ENCODE results near the gene UCN2. TPM values are rescaled to one million over a fixed set of nuclear protein-coding genes. Genes with fewer than 3 reads are reported as not detected.

UCN2 gene
- total RNA-seq, 3 donors from 2014 or later = 0.44 TPM; not detected in 2

DNA sequence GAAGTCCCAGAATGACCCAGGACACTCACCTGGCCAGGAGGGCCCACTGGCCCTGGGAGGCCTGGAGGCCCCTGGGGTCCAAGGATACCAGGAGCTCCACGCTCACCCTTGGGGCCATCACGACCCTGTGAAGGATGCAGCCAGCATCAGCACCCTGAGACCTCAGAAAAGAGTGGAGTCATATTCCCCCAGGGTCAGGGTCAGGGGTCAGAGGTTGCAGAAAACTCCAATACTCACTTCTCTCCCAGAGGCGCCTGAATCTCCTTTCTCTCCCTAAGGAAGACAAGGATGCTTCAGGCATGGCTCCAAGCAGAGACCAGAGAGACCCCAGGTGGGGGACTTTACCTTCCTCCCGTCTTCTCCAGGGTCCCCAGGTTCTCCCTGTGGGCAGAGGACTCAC lies 13.1 kb upstream of the UCN2 start:
- H3K27me3 ChIP-seq = no peaks in the 10 kb centered on the region
- no peaks in the 10 kb centered on the region for H3K9me3 ChIP-seq
- no peak for TF ChIP-seq POLR2AphosphoS5 (IDR thresholded peaks at IDR 0.05)
- TF ChIP-seq, protein P1, sequence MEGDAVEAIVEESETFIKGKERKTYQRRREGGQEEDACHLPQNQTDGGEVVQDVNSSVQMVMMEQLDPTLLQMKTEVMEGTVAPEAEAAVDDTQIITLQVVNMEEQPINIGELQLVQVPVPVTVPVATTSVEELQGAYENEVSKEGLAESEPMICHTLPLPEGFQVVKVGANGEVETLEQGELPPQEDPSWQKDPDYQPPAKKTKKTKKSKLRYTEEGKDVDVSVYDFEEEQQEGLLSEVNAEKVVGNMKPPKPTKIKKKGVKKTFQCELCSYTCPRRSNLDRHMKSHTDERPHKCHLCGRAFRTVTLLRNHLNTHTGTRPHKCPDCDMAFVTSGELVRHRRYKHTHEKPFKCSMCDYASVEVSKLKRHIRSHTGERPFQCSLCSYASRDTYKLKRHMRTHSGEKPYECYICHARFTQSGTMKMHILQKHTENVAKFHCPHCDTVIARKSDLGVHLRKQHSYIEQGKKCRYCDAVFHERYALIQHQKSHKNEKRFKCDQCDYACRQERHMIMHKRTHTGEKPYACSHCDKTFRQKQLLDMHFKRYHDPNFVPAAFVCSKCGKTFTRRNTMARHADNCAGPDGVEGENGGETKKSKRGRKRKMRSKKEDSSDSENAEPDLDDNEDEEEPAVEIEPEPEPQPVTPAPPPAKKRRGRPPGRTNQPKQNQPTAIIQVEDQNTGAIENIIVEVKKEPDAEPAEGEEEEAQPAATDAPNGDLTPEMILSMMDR (IDR thresholded peaks at IDR 0.05) = no peak
- no peak for TF ChIP-seq POLR2A (IDR thresholded peaks at IDR 0.05)
- intact Hi-C loops (cut with DNase I; ENCODE audit: low total_unique reads) = no loop called here
- H3K36me3 ChIP-seq = no peaks in the 10 kb centered on the region
- no peak overlapping the region for H3K27ac ChIP-seq
- H3K4me3 ChIP-seq = no peak overlapping the region
- no peak for DNase-seq (ENCODE audit: low spot score in 2 of 2)
- no peaks in the 10 kb centered on the region for H3K4me1 ChIP-seq

DNA sequence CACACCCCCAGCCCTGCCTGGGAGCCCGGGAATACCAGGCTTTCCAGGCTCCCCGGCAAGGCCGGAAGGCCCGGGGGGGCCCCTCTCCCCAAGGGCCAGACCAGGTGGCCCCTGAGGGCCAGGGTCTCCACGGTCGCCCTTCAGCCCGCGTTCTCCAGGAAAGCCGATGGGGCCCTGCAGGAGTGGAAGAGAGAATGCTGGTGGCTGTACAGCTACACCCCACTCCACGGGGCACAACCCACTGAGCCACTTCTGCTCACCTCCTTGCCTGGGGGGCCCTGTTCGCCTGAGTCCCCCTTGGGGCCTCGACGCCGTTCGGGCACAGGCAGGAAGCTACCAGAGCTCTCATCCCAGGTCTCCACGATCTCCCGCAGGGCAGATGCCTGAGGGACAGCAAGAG lies 11.8 kb upstream of the UCN2 start:
- Histone ChIP-seq H3K9me3 (no peaks in the 10 kb centered on the region), H3K27ac (no peak overlapping the region), H3K4me3 (no peak overlapping the region), H3K36me3 (no peaks in the 10 kb centered on the region), H3K4me1 (no peaks in the 10 kb centered on the region), H3K27me3 (no peaks in the 10 kb centered on the region)
- intact Hi-C loops (cut with DNase I; ENCODE audit: low total_unique reads) = no loop called here
- no peak for DNase-seq (ENCODE audit: low spot score in 2 of 2)
- TF ChIP-seq, protein P1 (IDR thresholded peaks at IDR 0.05) = no peak
- TF ChIP-seq POLR2AphosphoS5 (IDR thresholded peaks at IDR 0.05) (no peak), POLR2A (IDR thresholded peaks at IDR 0.05) (no peak)

DNA sequence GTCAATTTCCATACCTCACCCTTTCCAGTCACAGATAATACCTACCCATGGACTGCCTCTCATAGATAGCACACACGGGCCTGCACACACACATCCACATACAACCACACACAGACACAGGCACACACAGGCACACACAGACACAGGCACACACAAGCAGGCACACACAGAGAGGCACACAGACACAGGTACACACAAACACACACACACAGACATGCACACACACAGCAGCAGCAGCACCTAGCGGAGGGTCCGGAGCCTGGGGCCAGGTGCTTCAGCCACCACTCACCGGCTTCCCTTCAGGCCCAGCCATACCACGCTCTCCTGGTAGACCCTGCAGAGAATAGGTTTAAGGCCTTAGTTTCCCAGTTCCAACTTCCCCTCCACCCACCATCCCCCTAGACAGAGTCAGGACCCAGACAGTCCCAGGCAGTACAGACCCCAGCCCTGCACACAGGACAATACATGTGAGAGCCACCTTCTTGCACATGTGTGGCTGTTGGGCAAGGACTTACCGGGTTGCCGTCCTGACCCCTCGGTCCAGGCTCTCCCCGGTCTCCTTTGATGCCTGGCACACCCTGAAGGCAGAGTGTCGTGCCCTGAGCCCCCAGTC lies 10.5 kb upstream of the UCN2 start:
- intact Hi-C loops (cut with DNase I; ENCODE audit: low total_unique reads) = no loop called here
- H3K36me3 ChIP-seq = no peaks in the 10 kb centered on the region
- no peak overlapping the region for H3K27ac ChIP-seq
- H3K4me3 ChIP-seq = no peak overlapping the region
- TF ChIP-seq, protein P1 (IDR thresholded peaks at IDR 0.05) = no peak
- TF ChIP-seq POLR2A (IDR thresholded peaks at IDR 0.05) (no peak), POLR2AphosphoS5 (IDR thresholded peaks at IDR 0.05) (no peak)
- DNase-seq (ENCODE audit: low spot score in 2 of 2) = no peak
- no peaks in the 10 kb centered on the region for H3K4me1 ChIP-seq
- H3K9me3 ChIP-seq = no peaks in the 10 kb centered on the region
- H3K27me3 ChIP-seq = no peaks in the 10 kb centered on the region

DNA sequence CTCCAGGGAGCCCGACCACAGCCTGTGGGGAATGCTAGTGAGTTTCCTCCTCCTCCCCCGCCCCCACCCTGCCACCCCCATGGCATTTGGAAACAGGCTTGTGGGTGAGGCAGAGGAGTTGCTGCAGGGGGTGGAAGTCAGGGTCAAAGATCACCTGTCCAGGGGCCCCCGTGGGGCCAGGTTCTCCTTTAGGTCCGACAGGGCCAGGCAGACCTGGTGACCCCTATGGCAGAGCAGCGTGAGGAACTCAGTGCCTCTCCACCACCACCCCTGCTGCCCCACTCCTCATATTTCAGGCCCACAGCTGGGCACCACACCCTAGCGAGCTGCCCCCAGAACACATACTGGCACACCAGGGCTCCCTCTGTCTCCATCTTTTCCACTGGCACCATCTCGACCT lies 8.9 kb upstream of the UCN2 start:
- intact Hi-C loops (cut with DNase I; ENCODE audit: low total_unique reads) = no loop called here
- Histone ChIP-seq H3K4me3 (no peak overlapping the region), H3K36me3 (no peaks in the 10 kb centered on the region), H3K27me3 (no peaks in the 10 kb centered on the region), H3K4me1 (no peaks in the 10 kb centered on the region), H3K9me3 (no peaks in the 10 kb centered on the region), H3K27ac (no peak overlapping the region)
- no peak for TF ChIP-seq POLR2AphosphoS5 (IDR thresholded peaks at IDR 0.05)
- no peak for TF ChIP-seq POLR2A (IDR thresholded peaks at IDR 0.05)
- TF ChIP-seq, protein P1 (IDR thresholded peaks at IDR 0.05) = no peak
- DNase-seq (ENCODE audit: low spot score in 2 of 2) = no peak

DNA sequence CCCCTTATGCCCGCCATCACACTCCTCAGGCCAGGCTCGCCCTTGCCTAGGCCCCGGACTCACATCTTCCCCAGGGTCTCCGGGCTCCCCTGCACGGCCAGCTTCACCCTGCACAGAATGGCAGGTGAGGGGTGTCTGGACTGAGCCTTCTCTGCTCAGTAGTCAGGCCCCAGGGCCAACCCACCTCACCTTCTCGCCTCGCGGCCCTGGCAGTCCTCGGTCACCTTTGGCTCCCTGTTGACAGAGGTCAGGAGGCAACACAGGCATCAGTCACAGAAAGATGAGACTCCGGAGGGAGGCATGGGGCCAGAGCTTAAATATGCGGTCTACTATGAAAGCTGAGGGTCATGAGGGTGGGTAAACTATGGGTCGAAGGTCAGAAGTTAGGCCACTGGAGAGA lies 8.4 kb upstream of the UCN2 start:
- no peaks in the 10 kb centered on the region for H3K36me3 ChIP-seq
- intact Hi-C loops (cut with DNase I; ENCODE audit: low total_unique reads) = no loop called here
- no peaks in the 10 kb centered on the region for H3K9me3 ChIP-seq
- no peaks in the 10 kb centered on the region for H3K4me1 ChIP-seq
- no peak overlapping the region for H3K27ac ChIP-seq
- no peak overlapping the region for H3K4me3 ChIP-seq
- no peaks in the 10 kb centered on the region for H3K27me3 ChIP-seq
- no peak for DNase-seq (ENCODE audit: low spot score in 2 of 2)
- TF ChIP-seq, protein P1 (IDR thresholded peaks at IDR 0.05) = no peak
- TF ChIP-seq POLR2AphosphoS5 (IDR thresholded peaks at IDR 0.05) (no peak), POLR2A (IDR thresholded peaks at IDR 0.05) (no peak)
